Astrocyte of the cerebellum (primary cell): ENCODE results near the gene RUVBL1.
A peak's percentile ranks its signal among the peaks of the same experiment; 100 is the strongest.

ENCODE experiments used
- DNase-seq: peaks from one replicate; pipeline ENCODE4 v3.0.0-alpha.2; 2011; ENCODE audit warnings: low read depth
- H3K4me3 ChIP-seq: 2 replicates; pipeline ENCODE4 v1.5.1; 2011; ENCODE audit warnings: mild to moderate bottlenecking, low read depth, low read length, moderate library complexity
- in situ Hi-C: cut with HindIII; loops from 2 replicates; pipeline ENCODE4 v1.10.0; 2017; ENCODE audit warnings: low sequenced_read_pairs
- TF ChIP-seq, protein P1 (sequence below): IDR thresholded peaks from 2 replicates; pipeline ENCODE4 v1.5.1; 2012; ENCODE audit warnings: low read length, low read depth, moderate library complexity, mild to moderate bottlenecking; ENCODE audit errors: missing control alignments

The RUVBL1 gene

DNA sequence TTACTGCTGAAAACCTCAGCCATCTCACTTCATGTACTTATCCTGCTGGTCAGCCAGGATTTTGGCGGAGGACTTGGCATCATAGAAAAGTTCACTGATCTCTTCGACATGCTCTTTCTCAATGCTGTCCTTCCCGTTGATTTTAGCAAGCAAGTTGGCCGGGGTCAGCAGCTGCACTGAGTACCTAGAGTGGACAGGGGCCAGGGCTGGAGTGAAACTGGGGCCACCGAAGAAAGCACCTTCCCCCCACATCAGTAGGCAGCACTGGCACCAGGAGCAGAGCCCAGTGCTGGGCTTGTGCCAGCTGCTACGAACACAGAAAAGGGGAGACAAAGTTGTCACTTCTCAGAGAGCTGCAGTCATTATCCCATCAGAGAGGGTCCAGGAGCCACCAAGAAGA lies 42.4 kb downstream of the RUVBL1 start:
- TF ChIP-seq, protein P1, sequence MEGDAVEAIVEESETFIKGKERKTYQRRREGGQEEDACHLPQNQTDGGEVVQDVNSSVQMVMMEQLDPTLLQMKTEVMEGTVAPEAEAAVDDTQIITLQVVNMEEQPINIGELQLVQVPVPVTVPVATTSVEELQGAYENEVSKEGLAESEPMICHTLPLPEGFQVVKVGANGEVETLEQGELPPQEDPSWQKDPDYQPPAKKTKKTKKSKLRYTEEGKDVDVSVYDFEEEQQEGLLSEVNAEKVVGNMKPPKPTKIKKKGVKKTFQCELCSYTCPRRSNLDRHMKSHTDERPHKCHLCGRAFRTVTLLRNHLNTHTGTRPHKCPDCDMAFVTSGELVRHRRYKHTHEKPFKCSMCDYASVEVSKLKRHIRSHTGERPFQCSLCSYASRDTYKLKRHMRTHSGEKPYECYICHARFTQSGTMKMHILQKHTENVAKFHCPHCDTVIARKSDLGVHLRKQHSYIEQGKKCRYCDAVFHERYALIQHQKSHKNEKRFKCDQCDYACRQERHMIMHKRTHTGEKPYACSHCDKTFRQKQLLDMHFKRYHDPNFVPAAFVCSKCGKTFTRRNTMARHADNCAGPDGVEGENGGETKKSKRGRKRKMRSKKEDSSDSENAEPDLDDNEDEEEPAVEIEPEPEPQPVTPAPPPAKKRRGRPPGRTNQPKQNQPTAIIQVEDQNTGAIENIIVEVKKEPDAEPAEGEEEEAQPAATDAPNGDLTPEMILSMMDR, result no peak
- no peak for DNase-seq
- no peak overlapping the region for H3K4me3 ChIP-seq
- in situ Hi-C loops, result no loop called here

DNA sequence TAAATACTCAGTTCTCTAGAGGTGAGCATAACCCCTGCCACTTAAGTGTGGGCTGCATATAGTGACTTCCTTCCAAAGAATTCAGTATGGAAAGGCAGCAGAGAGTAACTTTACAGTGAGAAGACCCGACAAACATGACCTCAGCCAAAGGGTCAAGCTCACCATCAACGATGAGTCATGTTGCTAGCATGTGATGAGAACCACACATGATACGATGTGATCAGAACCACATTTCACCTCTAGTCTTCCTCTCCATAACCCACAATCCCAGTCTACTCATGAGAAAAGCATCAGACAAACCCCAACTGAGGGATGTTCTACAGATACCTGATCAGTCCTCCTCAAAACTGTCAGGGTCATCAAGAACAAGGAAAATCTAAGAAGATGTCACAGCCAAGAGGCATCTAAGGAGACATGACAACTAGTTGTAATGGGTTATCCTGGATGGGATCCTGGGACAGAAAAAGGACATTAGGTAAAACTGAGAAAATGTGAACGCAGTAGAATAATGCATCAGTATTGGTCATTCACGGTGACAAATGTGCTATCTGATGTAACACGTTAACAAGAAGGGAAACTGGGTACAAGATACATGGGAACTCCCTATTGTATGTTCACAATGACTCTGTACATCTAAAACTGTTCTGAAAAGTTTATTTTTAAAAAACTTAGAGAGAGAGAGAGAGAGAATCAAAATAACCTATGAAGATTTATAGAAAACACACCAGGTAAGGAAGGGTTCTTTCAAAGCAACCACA lies 43.1 kb downstream of the RUVBL1 start:
- TF ChIP-seq, protein P1, result no peak
- in situ Hi-C loops, result no loop called here
- DNase-seq, result peak; percentile 77
- no peak overlapping the region for H3K4me3 ChIP-seq

DNA sequence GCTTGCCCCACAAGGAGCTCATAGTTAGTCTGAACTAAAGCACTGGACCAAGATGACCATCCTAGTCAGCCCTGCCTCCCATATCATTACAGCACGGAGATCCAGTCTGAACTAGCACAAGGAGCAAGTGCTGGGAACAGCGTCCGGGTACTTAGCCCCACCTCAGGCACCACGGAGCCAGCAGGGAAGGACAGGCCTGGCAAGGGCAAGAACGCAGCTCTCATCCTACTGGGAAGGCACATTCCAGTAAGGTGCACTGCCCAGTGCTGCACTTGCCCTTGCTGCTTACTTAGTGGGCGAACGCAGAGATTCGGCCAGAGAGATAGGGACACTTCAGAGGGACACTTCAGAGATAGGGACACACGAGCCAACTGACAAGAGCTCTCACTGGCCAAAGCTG lies 43.8 kb downstream of the RUVBL1 start:
- no peak overlapping the region for H3K4me3 ChIP-seq
- DNase-seq, result no peak
- TF ChIP-seq, protein P1, result no peak
- in situ Hi-C loops, result no loop called here

DNA sequence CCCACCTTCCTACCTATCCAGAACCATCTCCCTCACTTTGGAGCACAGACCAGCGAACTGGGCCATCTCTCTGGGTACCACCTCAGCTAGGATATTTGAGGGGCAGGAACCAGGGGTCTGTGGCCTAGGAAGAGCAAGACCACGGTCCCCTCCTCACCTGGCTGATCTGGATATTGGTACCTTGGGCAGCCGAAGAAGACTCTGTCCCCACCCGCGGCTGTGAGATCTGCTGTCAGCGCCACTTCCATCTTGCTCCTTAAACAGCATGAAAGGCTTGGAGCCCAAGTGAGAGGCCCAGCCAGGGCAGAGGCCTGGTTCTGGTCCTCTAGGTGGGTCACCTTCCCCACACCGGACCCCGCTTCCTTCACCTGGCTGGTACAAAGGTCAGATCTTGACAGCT lies 44.7 kb downstream of the RUVBL1 start:
- in situ Hi-C loops, result no loop called here
- TF ChIP-seq, protein P1, result no peak
- H3K4me3 ChIP-seq, result no peak overlapping the region
- no peak for DNase-seq

DNA sequence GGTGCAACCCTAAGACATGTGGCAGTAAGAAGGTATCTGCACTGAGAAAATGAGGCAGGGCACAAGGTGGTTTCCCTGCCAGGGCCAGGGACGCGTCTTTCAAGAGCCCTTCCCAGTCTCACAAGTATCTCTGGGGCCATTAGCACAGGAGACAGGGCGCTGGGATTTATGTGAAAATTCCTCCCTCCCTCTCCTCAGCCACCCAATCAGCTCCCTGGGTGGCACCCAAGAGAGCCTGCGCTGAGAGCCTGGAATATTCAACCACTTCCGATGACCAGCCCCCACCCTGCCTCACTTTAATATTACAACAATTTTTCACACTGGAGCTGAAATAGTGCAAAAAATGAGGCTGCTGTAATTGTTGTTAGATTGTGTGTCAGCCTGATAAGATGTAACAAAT lies 45.3 kb downstream of the RUVBL1 start:
- TF ChIP-seq, protein P1, result no peak
- no peak overlapping the region for H3K4me3 ChIP-seq
- DNase-seq, result no peak
- in situ Hi-C loops, result no loop called here

DNA sequence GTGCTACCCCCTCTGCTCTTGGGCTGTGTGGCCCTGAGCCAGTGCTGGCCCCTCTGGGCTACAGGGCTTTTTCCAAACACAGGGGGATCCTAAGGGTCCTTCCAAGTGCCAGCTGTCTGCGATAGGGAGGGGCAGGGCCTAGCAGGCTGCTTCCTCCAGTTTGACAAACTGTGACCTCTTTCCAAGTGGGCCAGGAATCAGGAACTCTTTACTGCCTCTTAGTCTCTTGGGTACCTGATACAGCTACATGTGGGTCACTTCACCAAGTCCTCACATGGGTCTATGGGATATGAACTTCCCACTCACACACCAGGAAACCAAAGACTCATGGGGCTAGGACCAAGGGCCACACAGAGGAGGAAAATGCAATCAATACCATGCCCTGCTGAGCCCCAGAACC lies 45.9 kb downstream of the RUVBL1 start:
- H3K4me3 ChIP-seq, result no peak overlapping the region
- TF ChIP-seq, protein P1, result no peak
- in situ Hi-C loops, result no loop called here
- no peak for DNase-seq
